Measurements from ENCODE around the gene TLR8. TPM values are rescaled to one million over a fixed set of nuclear protein-coding genes. Genes with fewer than 3 reads are reported as not detected.
"Not testable (repeated sequence)": the region's sequence is repeated elsewhere in the genome, so short reads cannot be mapped to it uniquely, and the experiment has no call there.

TLR8 gene
- total RNA-seq, 1 donor = not detected

DNA sequence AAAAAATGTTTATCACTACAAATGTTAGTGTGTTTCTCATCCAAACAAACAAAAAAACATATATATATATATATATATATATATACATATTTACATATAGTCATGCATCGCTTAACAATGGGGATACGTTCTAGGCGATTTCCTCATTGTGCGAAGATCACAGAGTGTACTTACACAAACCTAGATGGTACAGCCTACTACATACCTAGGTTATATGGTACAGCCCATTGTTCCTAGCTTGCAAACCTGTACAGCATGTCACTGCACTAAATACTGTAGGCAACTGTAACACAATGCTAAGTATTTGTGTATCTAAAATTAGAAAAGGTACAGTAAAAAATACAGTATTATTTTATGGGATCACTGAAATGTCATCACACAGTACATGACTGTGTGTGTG lies 52.0 kb downstream of the TLR8 start:
- TF ChIP-seq, protein P1, sequence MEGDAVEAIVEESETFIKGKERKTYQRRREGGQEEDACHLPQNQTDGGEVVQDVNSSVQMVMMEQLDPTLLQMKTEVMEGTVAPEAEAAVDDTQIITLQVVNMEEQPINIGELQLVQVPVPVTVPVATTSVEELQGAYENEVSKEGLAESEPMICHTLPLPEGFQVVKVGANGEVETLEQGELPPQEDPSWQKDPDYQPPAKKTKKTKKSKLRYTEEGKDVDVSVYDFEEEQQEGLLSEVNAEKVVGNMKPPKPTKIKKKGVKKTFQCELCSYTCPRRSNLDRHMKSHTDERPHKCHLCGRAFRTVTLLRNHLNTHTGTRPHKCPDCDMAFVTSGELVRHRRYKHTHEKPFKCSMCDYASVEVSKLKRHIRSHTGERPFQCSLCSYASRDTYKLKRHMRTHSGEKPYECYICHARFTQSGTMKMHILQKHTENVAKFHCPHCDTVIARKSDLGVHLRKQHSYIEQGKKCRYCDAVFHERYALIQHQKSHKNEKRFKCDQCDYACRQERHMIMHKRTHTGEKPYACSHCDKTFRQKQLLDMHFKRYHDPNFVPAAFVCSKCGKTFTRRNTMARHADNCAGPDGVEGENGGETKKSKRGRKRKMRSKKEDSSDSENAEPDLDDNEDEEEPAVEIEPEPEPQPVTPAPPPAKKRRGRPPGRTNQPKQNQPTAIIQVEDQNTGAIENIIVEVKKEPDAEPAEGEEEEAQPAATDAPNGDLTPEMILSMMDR (IDR thresholded peaks at IDR 0.05; ENCODE audit: insufficient read depth, low read length) = no peak
- DNase-seq (ENCODE audit: low read depth) = no peak
- no peak overlapping the region for H3K4me3 ChIP-seq (ENCODE audit: low read depth, low read length)

DNA sequence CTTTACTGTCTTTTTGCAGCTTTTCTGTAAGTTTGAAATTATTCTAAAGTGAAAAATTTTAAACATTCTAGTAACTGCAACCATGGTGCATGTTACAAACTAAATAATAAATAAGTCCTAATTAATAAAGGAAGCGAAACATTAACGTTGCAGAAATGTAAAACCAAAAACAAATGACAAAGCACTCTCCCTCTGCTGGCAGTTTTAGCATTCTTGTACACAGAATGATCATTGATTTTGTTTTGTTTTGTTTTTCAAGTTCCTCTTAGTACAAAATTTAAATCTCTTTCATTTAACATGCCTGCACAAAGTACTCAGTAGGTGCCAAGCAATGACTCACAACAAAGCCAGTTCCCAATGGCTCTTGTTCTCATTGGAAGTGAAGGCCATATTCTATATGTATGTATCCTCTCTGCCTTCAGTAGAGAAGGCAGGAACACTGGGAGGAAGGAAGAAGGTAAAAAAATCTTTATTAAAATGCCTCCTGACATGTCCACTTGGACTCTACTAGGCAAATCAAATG lies 54.8 kb downstream of the TLR8 start:
- TF ChIP-seq, protein P1 (IDR thresholded peaks at IDR 0.05; ENCODE audit: insufficient read depth, low read length) = no peak
- DNase-seq (ENCODE audit: low read depth) = peak; percentile 21
- H3K4me3 ChIP-seq (ENCODE audit: low read depth, low read length) = no peak overlapping the region

DNA sequence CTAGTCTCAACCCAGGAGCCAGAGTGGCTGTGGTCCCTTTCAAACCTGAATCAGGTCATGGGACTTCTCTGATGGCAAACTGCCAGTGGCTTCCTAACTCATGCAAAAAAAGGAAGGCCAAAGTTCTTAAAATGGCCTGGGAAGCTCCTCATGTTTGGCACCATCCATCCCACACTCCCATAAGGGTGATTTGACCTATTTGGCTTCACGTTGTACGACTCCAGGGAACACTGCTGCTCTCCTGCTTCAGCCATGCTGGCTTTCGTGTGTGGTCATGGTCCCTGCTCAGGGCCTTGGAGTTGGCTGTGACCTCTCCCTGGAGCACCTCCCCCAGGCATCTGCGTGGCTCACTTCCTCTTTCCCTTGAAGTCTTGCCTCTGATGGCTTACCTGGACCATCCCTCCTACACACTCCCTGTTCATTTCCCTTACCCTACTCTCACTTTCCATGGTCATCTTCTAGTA lies 55.7 kb downstream of the TLR8 start:
- TF ChIP-seq, protein P1 (IDR thresholded peaks at IDR 0.05; ENCODE audit: insufficient read depth, low read length) = no peak
- DNase-seq (ENCODE audit: low read depth) = no peak
- no peak overlapping the region for H3K4me3 ChIP-seq (ENCODE audit: low read depth, low read length)

DNA sequence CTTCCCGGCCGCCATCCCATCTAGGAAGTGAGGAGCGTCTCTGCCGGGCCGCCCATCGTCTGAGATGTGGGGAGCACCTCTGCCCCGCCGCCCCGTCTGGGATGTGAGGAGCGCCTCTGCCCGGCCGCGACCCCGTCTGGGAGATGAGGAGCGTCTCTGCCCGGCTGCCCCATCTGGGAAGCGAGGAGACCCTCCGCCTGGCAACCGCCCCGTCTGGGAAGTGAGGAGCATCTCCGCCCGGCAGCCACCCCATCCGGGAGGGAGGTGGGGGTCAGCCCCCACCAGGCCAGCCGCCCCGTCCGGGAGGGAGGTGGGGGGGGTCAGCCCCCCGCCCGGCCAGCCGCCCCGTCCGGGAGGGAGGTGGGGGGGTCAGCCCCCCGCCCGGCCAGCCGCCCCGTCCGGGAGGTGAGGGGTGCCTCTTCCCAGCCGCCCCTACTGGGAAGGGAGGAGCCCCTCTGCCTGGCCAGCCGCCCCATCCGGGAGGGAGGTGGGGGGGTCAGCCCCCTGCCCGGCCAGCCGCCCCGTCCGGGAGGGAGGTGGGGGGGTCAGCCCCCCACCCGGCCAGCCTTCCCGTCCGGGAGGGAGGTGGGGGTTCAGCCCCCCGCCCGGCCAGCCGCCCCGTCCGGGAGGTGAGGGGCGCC lies 56.9 kb downstream of the TLR8 start:
- not testable (repeated sequence) for H3K4me3 ChIP-seq (ENCODE audit: low read depth, low read length); DNase-seq (ENCODE audit: low read depth)

DNA sequence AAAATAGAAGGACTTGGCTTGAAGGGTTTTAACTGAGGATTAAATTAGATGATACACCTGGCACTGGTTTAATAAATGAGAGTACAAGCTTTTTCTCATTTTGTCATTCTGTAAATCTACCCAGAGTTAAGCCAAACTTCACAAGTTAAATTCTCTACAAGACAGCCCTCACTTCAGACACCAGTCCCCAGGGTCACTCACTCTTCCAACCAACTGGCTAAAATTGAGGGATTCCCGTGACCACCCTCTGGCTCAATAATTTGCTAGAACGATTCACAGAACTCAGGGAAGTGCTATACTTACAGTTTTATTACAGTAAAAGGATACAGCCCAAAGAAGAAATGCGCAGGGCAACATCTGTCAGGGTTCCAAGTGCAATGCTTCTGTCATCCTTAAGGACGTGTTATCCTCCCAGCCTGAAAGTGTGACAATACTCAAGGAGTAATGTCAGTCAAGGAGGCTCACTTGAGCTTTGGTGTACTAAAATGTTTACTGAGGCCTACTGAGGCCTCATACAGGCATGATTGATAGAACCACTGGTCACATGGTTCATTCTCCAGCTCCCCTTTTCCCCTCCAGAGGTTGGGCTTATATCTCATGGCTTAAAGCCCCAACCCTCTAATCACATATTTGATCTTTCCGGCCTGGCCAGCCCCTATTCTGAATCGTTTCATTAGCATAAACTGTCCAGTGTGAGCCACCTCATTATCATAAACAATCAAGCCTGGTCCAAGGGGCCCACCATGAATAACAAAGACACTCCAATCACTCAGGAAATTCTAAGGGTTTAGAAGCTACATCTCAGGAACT lies 58.9 kb downstream of the TLR8 start:
- no peak for DNase-seq (ENCODE audit: low read depth)
- H3K4me3 ChIP-seq (ENCODE audit: low read depth, low read length) = no peak overlapping the region
- TF ChIP-seq, protein P1 (IDR thresholded peaks at IDR 0.05; ENCODE audit: insufficient read depth, low read length) = no peak

DNA sequence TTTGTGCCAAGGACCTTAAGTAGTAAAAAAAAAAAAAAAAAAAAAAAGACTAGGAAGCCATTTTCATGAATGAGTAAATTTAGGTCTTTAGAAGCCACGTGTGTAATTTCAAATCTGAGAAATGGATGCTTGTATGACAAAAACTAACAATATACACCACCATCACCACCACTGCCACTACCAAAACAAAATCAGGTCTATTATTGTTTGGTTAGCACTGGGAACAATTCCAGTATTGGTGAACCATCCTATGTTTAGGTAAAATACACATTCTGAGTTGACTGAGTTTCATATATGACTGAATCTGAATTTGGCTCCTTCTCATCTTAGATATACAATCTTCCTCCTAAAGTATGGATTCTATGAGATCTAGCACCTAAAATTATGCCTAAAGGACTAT lies 59.7 kb downstream of the TLR8 start:
- DNase-seq (ENCODE audit: low read depth) = no peak
- no peak overlapping the region for H3K4me3 ChIP-seq (ENCODE audit: low read depth, low read length)
- TF ChIP-seq, protein P1 (IDR thresholded peaks at IDR 0.05; ENCODE audit: insufficient read depth, low read length) = no peak
